ENCODE measurements around the gene RASEF. TPM values are rescaled to one million over a fixed set of nuclear protein-coding genes. Genes with fewer than 3 reads are reported as not detected.

Gene RASEF
- total RNA-seq, 1 experiment from 2014 or later = 2.2 TPM

DNA sequence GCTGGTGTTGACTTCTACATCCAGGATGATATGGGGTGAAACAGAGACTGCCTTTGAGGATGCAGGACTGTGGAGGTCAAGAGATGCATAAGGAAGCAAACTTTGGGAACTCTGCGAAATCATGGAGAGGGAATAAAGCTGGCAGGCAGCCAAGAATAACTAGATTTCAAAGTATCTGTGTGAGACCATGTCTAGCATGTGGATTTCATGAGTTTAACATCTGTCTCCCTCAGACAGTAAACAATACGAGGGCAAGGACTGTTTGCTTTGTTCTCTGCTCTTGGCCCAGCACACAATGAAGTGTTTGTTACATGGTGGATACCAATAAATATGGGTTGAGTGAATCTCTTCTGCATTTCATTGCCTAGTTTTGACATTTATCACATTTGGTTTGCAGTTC lies 71.3 kb downstream of the RASEF start:
- H3K23me2 ChIP-seq (ENCODE audit: insufficient read length, low read depth, low read length, poor library complexity, severe bottlenecking) = no peaks in the 10 kb centered on the region
- no peak for DNase-seq
- H2BK20ac ChIP-seq (ENCODE audit: low read depth, low read length, poor library complexity, severe bottlenecking) = no peak overlapping the region
- H4K8ac ChIP-seq (replicated peaks; ENCODE audit: insufficient read length, low read depth, low read length) = no peak overlapping the region
- no peak overlapping the region for H2BK5ac ChIP-seq (ENCODE audit: insufficient read length, low read length)
- no peak overlapping the region for H3T11ph ChIP-seq (ENCODE audit: low read length)
- no peaks in the 10 kb centered on the region for H3K79me2 ChIP-seq (ENCODE audit: insufficient read depth, low read length)
- no peak overlapping the region for H4K5ac ChIP-seq (ENCODE audit: insufficient read length, low read depth, low read length)
- no peak overlapping the region for H2BK12ac ChIP-seq (ENCODE audit: insufficient read length, low read depth, low read length)
- WGBS (ENCODE audit: extremely low coverage, insufficient read length, low lambda C conversion rate) = no CpG with 5 or more reads among the region's 2 CpGs
- Mint-ChIP-seq H3K36me3 (ENCODE audit: insufficient read depth in 1 of 3, low read depth in 3 of 3) (no peaks in the 10 kb centered on the region), H3K4me3 (no peak overlapping the region), H3K4me1 (peaks cover 3 to 6% of the 10 kb centered on the region in 2 experiments), H3K27ac (no peak overlapping the region), H3K27me3 (ENCODE audit: low read depth) (no peaks in the 10 kb centered on the region), H3K9me3 (no peaks in the 10 kb centered on the region)
- H2AFZ ChIP-seq (ENCODE audit: low read length) = no peak overlapping the region
- no peak overlapping the region for H3K56ac ChIP-seq (ENCODE audit: insufficient read length, low read depth, low read length)
- no peak overlapping the region for H3K4me2 ChIP-seq (ENCODE audit: insufficient read depth, insufficient read length, low read length)
- no peaks in the 10 kb centered on the region for H4K20me1 ChIP-seq (ENCODE audit: control insufficient read depth, insufficient read depth, insufficient read length)
- TF ChIP-seq, protein P1, sequence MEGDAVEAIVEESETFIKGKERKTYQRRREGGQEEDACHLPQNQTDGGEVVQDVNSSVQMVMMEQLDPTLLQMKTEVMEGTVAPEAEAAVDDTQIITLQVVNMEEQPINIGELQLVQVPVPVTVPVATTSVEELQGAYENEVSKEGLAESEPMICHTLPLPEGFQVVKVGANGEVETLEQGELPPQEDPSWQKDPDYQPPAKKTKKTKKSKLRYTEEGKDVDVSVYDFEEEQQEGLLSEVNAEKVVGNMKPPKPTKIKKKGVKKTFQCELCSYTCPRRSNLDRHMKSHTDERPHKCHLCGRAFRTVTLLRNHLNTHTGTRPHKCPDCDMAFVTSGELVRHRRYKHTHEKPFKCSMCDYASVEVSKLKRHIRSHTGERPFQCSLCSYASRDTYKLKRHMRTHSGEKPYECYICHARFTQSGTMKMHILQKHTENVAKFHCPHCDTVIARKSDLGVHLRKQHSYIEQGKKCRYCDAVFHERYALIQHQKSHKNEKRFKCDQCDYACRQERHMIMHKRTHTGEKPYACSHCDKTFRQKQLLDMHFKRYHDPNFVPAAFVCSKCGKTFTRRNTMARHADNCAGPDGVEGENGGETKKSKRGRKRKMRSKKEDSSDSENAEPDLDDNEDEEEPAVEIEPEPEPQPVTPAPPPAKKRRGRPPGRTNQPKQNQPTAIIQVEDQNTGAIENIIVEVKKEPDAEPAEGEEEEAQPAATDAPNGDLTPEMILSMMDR (conservative IDR thresholded peaks at IDR 0.05) = no peak
- H4K91ac ChIP-seq (ENCODE audit: insufficient read length, low read depth, low read length) = no peak overlapping the region
- H3K9ac ChIP-seq (ENCODE audit: extremely low read depth, insufficient read length, low read length) = no peak overlapping the region
- H3K4me1 ChIP-seq (ENCODE audit: insufficient read depth, low read length) = no peaks in the 10 kb centered on the region
- H3K18ac ChIP-seq (ENCODE audit: insufficient read length, low read depth, low read length) = no peak overlapping the region
- H3K9me3 ChIP-seq (ENCODE audit: control insufficient read depth, low read depth, low read length) = no peaks in the 10 kb centered on the region
- no peaks in the 10 kb centered on the region for H3K79me1 ChIP-seq (ENCODE audit: insufficient read depth, low read depth, low read length, poor library complexity, severe bottlenecking)
- H3K27me3 ChIP-seq (ENCODE audit: insufficient read depth, low read length) = no peaks in the 10 kb centered on the region
- no peak overlapping the region for H2BK15ac ChIP-seq (ENCODE audit: low read depth, low read length)
- no peak overlapping the region for H3K14ac ChIP-seq (ENCODE audit: insufficient read depth, low read length)
- H3K27ac ChIP-seq (ENCODE audit: insufficient read length, low read depth, low read length) = no peak overlapping the region
- no peak overlapping the region for H3K4ac ChIP-seq (ENCODE audit: low read depth, low read length)
- H2BK120ac ChIP-seq (ENCODE audit: low read depth, low read length, poor library complexity, severe bottlenecking) = no peak overlapping the region
- H3K23ac ChIP-seq (ENCODE audit: insufficient read length, low read depth, low read length) = no peak overlapping the region
- no peak overlapping the region for H2AK5ac ChIP-seq (ENCODE audit: insufficient read length, low read length)

Measured in H9 (cell line).